ENCODE results near the gene KATNA1. TPM values are rescaled to one million over a fixed set of nuclear protein-coding genes. Genes with fewer than 3 reads are reported as not detected.

KATNA1 gene
- total RNA-seq, 2 experiments from 2014 or later: 18.1 to 21.6 TPM

- H3K4me1 Mint-ChIP-seq: no peaks in the 10 kb centered on the region
These were observed 11.5 kb upstream of the KATNA1 start for GRCh38 chr6:149660028-149660427.

GRCh38 chr6:149657441-149657840 lies 8.9 kb upstream of the KATNA1 start:
- H3K9me3 Mint-ChIP-seq (ENCODE audit: low read depth): no peaks in the 10 kb centered on the region
- H3K27me3 Mint-ChIP-seq: no peaks in the 10 kb centered on the region
- POLR2A ChIA-PET: no interaction called here
- ATAC-seq (no peak), DNase-seq (no peak)
- intact Hi-C loops (cut with DNase I, micrococcal nuclease): no loop called here
- H3K36me3 Mint-ChIP-seq (ENCODE audit: low read depth): peaks cover 14% of the 10 kb centered on the region
- no peak overlapping the region for H3K4me3 Mint-ChIP-seq
- CTCF ChIA-PET: interaction anchor here (0.7 kb wide), 1 partner anchor 87 kb away, joined by 4 read pairs; no protein-coding TSS in a partner anchor
- no peak overlapping the region for H3K27ac Mint-ChIP-seq
- no peaks in the 10 kb centered on the region for H3K4me1 Mint-ChIP-seq

More at GRCh38 chr6:149660028-149660427, 11.5 kb upstream of the KATNA1 start:
- DNase-seq: no peak
- ChIA-PET CTCF (interaction anchor here (0.6 to 1.1 kb wide), 5 partner anchors 11 to 62 kb away, joined by 3 to 4 read pairs (median 3); no protein-coding TSS in a partner anchor), POLR2A (no interaction called here)
- Mint-ChIP-seq H3K9me3 (ENCODE audit: low read depth) (no peaks in the 10 kb centered on the region), H3K27ac (no peak overlapping the region), H3K27me3 (no peaks in the 10 kb centered on the region), H3K4me3 (no peak overlapping the region), H3K36me3 (ENCODE audit: low read depth) (peaks cover 22% of the 10 kb centered on the region)
- no peak for ATAC-seq
- intact Hi-C loops (cut with DNase I, micrococcal nuclease): no loop called here

- no peak for ATAC-seq
- ChIA-PET POLR2A (no interaction called here), CTCF (interaction anchor here (1.1 kb wide), 1 partner anchor 94 kb away, joined by 3 read pairs; no protein-coding TSS in a partner anchor)
- Mint-ChIP-seq H3K27me3 (no peaks in the 10 kb centered on the region), H3K36me3 (ENCODE audit: low read depth) (no peaks in the 10 kb centered on the region), H3K4me1 (peaks cover 13% of the 10 kb centered on the region), H3K9me3 (ENCODE audit: low read depth) (no peaks in the 10 kb centered on the region), H3K4me3 (no peak overlapping the region), H3K27ac (no peak overlapping the region)
- DNase-seq: no peak
- intact Hi-C loops (cut with DNase I, micrococcal nuclease): no loop called here
These were observed 2.5 kb upstream of the KATNA1 start for GRCh38 chr6:149651056-149651455.

GRCh38 chr6:149646599-149646998 lies 1.9 kb downstream of the KATNA1 start:
- CTCF ChIA-PET: interaction anchor here (1.3 kb wide), 1 partner anchor 11 kb away, joined by 3 read pairs; no protein-coding TSS in a partner anchor
- Mint-ChIP-seq H3K4me1 (peaks cover 23% of the 10 kb centered on the region), H3K9me3 (ENCODE audit: low read depth) (no peaks in the 10 kb centered on the region), H3K27me3 (no peaks in the 10 kb centered on the region), H3K27ac (no peak overlapping the region), H3K36me3 (ENCODE audit: low read depth) (peaks cover 5% of the 10 kb centered on the region), H3K4me3 (peak overlapping the region; percentile 90)
- DNase-seq (no peak), ATAC-seq (no peak)
- intact Hi-C loops (cut with DNase I, micrococcal nuclease): loop anchor here in 1 of 2 experiments (5.0 kb wide), 1 partner anchor 99 kb away; the partner anchor contains the start of gene PPIL4
- POLR2A ChIA-PET: no interaction called here

- Mint-ChIP-seq H3K27ac (no peak overlapping the region), H3K4me1 (peaks cover 21% of the 10 kb centered on the region), H3K36me3 (ENCODE audit: low read depth) (peaks cover 13% of the 10 kb centered on the region), H3K4me3 (no peak overlapping the region), H3K9me3 (ENCODE audit: low read depth) (no peaks in the 10 kb centered on the region), H3K27me3 (no peaks in the 10 kb centered on the region)
- intact Hi-C loops (cut with DNase I, micrococcal nuclease): no loop called here
- CTCF ChIA-PET: interaction anchor here (0.7 to 1.0 kb wide), 2 partner anchors 78 to 436 kb away, joined by 3 read pairs; no protein-coding TSS in a partner anchor
- no peak for ATAC-seq
- POLR2A ChIA-PET: interaction anchor here (0.7 kb wide), 1 partner anchor 57 kb away, joined by 7 read pairs; no protein-coding TSS in a partner anchor
- DNase-seq: no peak
These were observed 5.5 kb downstream of the KATNA1 start for GRCh38 chr6:149642829-149643580.

- Mint-ChIP-seq H3K27me3 (no peaks in the 10 kb centered on the region), H3K4me1 (no peaks in the 10 kb centered on the region), H3K4me3 (no peak overlapping the region), H3K27ac (no peak overlapping the region), H3K9me3 (ENCODE audit: low read depth) (no peaks in the 10 kb centered on the region), H3K36me3 (ENCODE audit: low read depth) (peaks cover 19% of the 10 kb centered on the region)
- DNase-seq (no peak), ATAC-seq (no peak)
- ChIA-PET CTCF (interaction anchor here (0.9 to 1.2 kb wide), 3 partner anchors 11 to 24 kb away, joined by 3 to 4 read pairs (median 3); no protein-coding TSS in a partner anchor), POLR2A (interaction anchor here (0.6 kb wide), 2 partner anchors 11 to 36 kb away, joined by 3 to 7 read pairs; no protein-coding TSS in a partner anchor)
- intact Hi-C loops (cut with DNase I, micrococcal nuclease): no loop called here
These were observed 12.4 kb downstream of the KATNA1 start for GRCh38 chr6:149636124-149636523.

- ChIA-PET CTCF (no interaction called here), POLR2A (interaction anchor here (0.6 kb wide), 1 partner anchor 39 kb away, joined by 3 read pairs; no protein-coding TSS in a partner anchor)
- intact Hi-C loops (cut with DNase I, micrococcal nuclease): no loop called here
- Mint-ChIP-seq H3K36me3 (ENCODE audit: low read depth) (peaks cover 19% of the 10 kb centered on the region), H3K4me1 (peaks cover 1% of the 10 kb centered on the region), H3K4me3 (no peak overlapping the region), H3K27me3 (no peaks in the 10 kb centered on the region), H3K9me3 (ENCODE audit: low read depth) (no peaks in the 10 kb centered on the region), H3K27ac (no peak overlapping the region)
- no peak for DNase-seq
- no peak for ATAC-seq
These were observed 14.2 kb downstream of the KATNA1 start for GRCh38 chr6:149634315-149634714.

- H3K4me1 Mint-ChIP-seq: peaks cover 7% of the 10 kb centered on the region
- CTCF ChIA-PET: interaction anchor here (0.6 to 1.2 kb wide), 2 partner anchors 10 to 115 kb away, joined by 4 to 5 read pairs; no protein-coding TSS in a partner anchor
- no peaks in the 10 kb centered on the region for H3K9me3 Mint-ChIP-seq (ENCODE audit: low read depth)
- no peak overlapping the region for H3K4me3 Mint-ChIP-seq
- peaks cover 20% of the 10 kb centered on the region for H3K36me3 Mint-ChIP-seq (ENCODE audit: low read depth)
- DNase-seq (no peak), ATAC-seq (no peak)
- no peaks in the 10 kb centered on the region for H3K27me3 Mint-ChIP-seq
- peak overlapping the region; percentile 49 for H3K27ac Mint-ChIP-seq
- intact Hi-C loops (cut with DNase I, micrococcal nuclease): no loop called here
- POLR2A ChIA-PET: no interaction called here
These were observed 19.5 kb downstream of the KATNA1 start for GRCh38 chr6:149628875-149629510.

- DNase-seq (no peak), ATAC-seq (no peak)
- H3K4me1 Mint-ChIP-seq: peaks cover 7% of the 10 kb centered on the region
- ChIA-PET POLR2A (no interaction called here), CTCF (interaction anchor here (0.6 kb wide), 1 partner anchor 1462 kb away, joined by 3 read pairs; no protein-coding TSS in a partner anchor)
- H3K4me3 Mint-ChIP-seq: no peak overlapping the region
- intact Hi-C loops (cut with DNase I, micrococcal nuclease): no loop called here
- peaks cover 24% of the 10 kb centered on the region for H3K36me3 Mint-ChIP-seq (ENCODE audit: low read depth)
- no peaks in the 10 kb centered on the region for H3K27me3 Mint-ChIP-seq
- no peaks in the 10 kb centered on the region for H3K9me3 Mint-ChIP-seq (ENCODE audit: low read depth)
- peak overlapping the region; percentile 15 for H3K27ac Mint-ChIP-seq
These were observed 20.8 kb downstream of the KATNA1 start for GRCh38 chr6:149627672-149628071.

- no peak overlapping the region for H3K4me3 Mint-ChIP-seq
- ATAC-seq (no peak), DNase-seq (no peak)
- no peaks in the 10 kb centered on the region for H3K27me3 Mint-ChIP-seq
- POLR2A ChIA-PET: no interaction called here
- peaks cover 39% of the 10 kb centered on the region for H3K36me3 Mint-ChIP-seq (ENCODE audit: low read depth)
- H3K9me3 Mint-ChIP-seq (ENCODE audit: low read depth): no peaks in the 10 kb centered on the region
- H3K4me1 Mint-ChIP-seq: peaks cover 4% of the 10 kb centered on the region
- CTCF ChIA-PET: interaction anchor here (0.6 kb wide), 1 partner anchor 45 kb away, joined by 3 read pairs; no protein-coding TSS in a partner anchor
- H3K27ac Mint-ChIP-seq: no peak overlapping the region
- intact Hi-C loops (cut with DNase I, micrococcal nuclease): no loop called here
These were observed 32.7 kb downstream of the KATNA1 start for GRCh38 chr6:149615805-149616204.

GRCh38 chr6:149614337-149614736 lies 34.2 kb downstream of the KATNA1 start:
- no peak overlapping the region for H3K27ac Mint-ChIP-seq
- peaks cover 6% of the 10 kb centered on the region for H3K4me1 Mint-ChIP-seq
- no peak for DNase-seq
- CTCF ChIA-PET: interaction anchor here (1.4 kb wide), 1 partner anchor 11 kb away, joined by 3 read pairs; no protein-coding TSS in a partner anchor
- intact Hi-C loops (cut with DNase I, micrococcal nuclease): no loop called here
- peaks cover 29% of the 10 kb centered on the region for H3K36me3 Mint-ChIP-seq (ENCODE audit: low read depth)
- no peaks in the 10 kb centered on the region for H3K9me3 Mint-ChIP-seq (ENCODE audit: low read depth)
- POLR2A ChIA-PET: no interaction called here
- ATAC-seq: no peak
- H3K4me3 Mint-ChIP-seq: no peak overlapping the region
- no peaks in the 10 kb centered on the region for H3K27me3 Mint-ChIP-seq

All from activated CD4-positive, alpha-beta T cell treated with anti-CD3 and anti-CD28 coated beads for 36 hours (primary cell).